Kidney tubule cell (primary cell): Measurements from ENCODE around the gene SMARCC1.

Experiments
- DNase-seq: peaks from one replicate; pipeline ENCODE4 v3.0.0-alpha.2; 2018; ENCODE audit warnings: low spot score

The SMARCC1 gene

DNA sequence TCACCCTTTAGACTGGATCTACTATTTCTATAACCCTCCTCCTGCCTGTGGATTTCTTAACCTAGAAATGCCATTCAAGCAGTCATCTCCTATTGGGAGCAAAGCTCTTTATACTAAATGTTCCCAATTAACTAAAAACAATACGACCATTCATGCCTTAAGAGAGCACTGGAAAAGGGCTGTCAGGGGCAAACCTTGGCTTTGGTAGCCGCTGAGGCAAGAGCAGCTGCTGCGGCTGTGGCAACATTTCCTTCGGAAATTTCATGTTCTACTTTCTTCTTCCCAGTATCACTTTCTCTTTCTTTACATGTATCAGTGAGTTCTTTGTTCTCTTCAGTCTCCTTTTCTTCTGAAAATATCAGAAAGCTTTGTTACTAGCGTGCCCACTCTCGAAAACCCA lies 146.7 kb downstream of the SMARCC1 start:
- no peak for DNase-seq

DNA sequence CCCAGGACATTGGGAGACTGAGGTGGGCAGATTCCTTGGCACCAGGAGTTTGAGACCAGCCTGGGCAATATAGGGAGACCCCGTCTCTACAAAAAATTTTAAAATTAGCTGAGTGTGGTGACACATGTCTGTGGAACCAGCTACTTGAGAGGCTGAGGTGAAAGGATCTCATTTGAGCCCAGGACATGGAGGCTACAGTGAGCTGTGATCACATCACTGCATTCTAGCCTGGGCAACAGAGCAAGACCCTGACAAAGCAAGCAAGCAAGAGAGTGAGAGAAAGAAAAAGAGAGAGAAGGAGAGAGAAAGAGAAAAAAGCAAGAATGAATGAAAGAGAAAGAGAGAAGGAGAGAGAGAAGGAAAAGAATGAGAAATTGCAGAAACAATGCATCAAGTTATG lies 150.9 kb downstream of the SMARCC1 start:
- no peak for DNase-seq

DNA sequence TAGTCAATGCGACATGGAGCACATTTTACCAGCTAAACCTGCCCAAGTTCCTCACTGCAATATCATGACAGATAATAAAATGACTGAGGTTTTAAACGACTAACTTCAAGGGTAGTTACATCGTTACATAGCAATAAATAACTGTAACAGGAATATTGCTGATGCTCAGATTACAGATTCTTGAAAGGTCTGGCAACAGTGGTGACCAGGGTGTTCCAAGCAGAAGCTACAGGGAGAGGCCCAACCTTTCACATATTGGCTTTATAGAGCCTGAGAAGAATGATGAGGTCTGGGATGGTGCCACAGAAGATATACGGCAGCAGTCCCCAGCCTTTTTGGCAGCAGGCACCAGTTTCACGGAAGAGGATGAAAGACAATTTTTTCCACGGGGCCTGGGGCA lies 151.9 kb downstream of the SMARCC1 start:
- DNase-seq = no peak

DNA sequence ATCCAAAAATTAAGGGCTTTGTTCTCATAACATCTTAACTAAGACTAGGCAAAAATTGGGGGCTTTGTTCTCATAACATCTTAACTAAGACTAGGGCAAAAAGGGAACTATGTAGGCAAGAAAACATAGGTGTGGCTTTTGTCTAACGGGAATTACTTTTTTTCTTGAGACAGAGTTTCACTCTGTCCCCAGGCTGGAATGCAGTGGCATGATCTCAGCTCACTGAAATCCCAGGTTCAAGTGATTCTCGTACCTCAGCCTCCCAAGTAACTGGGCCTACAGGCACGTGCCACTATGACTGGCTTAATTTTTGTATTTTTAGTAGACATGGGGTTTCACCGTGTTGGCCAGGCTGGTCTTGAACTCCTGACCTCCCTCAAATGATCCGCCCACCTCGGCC lies 153.3 kb downstream of the SMARCC1 start:
- no peak for DNase-seq

DNA sequence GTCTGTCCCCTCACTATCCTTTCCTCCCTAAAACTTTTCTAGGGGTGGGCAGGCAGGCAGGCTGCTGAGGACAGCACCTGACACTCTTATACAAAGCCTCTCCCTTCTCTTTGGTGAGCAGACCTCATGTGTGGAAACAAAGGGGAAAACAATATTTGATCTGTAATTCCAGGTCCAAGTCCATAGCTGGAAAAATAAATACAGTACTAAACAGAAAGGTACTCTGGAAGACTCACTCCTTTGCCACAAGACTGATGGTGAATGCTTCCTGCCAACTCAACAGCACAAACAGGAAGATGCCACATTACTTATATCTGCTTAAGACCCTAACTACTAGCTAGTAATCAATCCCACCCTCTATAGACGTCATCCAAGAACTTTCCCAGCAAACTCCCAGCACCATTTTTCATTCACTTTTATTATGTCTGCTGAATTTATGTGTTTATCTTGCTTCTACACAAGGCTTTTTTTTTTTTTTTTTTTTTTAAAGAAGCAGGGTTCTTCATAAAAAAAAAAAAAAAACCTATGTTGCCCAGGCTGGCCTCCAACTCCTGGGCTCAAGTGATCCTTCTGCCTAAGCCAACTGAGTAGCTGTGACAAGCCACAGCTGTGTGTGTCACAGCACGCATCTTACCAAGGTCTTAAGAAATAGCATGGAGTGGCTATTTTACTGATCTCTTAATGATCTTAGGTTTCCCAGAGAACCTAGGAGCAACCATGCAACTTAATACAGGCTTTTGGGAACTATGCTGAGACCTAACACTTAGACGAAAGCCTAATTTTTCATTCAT lies 158.8 kb downstream of the SMARCC1 start:
- no peak for DNase-seq

DNA sequence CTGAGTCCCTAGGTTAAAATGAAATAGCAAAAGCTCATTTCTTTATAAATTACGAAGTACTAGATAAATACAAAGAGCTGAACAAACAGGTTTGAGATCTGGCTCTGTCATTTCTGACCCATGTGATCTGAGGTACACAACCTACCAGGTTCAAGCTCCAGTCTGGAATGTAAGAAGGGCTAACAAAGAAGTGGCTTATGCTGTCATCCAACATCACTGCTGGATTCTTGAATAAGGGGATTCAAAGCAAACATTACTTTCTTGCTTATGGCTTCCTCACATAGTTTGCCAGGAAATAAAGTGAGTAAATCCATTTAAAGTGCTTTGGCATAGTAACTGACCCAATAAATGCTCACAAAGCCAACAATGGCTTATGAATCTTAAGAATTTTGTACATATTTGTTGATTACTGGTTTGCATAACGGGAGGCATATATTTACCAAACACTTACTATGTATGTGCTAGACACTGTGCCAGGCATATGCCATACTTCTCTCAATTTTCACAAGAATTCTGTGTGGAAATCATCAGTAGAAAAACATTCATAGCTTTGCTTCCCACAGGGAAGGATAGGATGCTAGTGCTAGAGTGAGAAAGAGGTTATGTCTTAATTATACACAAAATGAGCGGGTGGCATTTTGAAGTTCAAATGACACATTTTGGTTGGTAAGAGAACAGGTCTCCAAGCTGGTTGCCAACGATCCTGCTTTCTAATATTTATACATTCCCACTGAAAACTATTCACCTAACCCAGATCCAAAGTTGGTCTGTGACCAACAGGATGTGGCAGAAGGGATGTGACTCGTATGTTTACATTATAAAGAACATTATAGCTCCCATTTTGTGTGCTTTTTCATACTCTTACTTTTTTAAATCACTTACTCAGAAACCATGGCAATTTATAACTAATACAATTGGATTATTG lies 164.3 kb downstream of the SMARCC1 start:
- peak; percentile 60 for DNase-seq

DNA sequence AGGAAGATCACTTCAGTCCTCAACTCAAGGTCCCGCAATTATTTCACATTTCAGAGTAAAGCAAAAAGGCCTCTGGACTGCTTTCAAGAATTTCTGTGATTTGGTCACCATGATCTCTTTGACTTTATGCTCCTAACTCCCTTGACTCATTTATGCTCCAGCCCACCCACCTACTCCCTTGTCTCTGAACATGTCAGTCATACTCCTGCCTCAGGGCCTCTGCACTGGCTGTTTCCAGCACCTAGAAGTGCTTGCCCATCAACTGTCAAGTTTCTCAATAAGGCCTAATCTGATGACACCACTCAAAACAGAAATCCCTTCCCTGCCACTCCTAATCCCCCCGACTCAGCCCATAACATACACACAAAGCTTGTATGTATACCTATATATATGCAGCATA lies 166.9 kb downstream of the SMARCC1 start:
- no peak for DNase-seq

DNA sequence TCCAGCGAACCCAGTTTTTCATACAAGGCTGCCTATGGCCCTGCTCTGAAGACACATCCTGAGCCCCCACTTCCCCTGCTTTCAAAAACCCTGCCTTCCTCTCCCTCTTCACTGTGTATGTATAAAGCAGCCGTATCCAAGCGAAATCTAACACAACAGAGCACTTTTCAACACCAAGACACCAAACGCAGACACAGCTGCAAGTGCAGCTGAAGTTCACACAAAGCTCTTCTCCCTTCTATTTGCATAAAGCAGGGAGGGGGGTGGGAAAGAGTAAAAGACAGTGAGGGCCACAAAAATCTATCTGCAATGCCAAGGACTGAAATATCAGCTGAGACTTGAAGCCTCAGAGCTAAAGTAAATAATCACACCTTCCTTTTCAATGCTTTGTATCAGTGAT lies 168.0 kb downstream of the SMARCC1 start:
- DNase-seq = no peak

DNA sequence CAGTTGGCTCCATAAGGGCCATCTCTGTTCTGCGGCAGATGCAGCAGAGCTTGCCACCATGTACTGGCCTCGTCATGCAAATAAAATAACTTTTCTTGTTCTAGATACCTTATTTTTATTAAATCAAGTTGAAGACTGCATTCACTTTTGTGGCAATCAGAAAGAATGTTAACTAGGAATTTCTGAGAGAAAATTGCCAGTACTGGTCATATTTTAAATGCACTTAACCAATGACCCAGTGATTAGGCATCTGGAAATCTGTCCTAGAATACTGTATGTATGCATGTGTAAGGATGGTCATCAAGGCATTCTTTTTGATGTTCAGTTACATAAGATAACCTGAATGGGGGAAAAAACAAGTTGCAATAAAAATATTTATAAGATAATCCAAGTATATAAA lies 168.8 kb downstream of the SMARCC1 start:
- no peak for DNase-seq

DNA sequence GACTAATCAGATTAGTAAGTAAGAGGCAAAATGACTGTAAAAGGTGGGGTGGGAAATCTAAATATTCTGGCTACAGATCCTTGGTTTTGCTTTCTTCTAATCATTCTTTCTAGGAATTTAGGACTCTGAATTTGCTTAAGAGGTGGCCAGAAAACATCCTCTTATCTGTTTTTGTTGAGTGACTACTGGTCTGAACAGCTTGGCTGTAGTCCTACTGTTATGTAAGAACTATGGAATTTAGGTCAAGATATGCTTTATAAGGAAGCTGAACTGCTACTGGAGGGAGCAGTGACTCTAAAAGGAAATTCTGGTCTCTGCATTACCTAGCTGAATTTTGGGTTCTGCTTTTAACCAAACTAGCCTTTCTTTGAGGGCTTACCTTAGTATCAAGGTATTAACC lies 169.5 kb downstream of the SMARCC1 start:
- DNase-seq = peak; percentile 76

DNA sequence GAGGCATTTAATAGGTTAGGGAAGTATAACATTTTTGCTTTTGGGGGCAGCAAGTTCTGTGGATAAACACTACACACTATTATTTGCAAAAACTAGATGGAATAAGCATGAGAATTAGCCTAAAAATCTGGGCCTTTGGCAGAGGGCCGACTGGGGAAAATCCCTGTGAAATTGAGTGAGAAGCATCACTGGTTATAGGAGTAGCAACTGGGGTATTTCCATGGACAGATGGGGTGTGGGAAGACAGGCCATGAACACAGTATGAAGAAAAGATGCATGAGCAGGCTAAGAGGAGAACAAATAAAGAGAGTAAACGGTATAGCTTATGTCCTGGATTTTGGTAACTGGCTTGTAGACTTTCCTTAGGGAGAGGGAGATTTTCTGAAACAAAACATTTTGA lies 170.1 kb downstream of the SMARCC1 start:
- DNase-seq = no peak

DNA sequence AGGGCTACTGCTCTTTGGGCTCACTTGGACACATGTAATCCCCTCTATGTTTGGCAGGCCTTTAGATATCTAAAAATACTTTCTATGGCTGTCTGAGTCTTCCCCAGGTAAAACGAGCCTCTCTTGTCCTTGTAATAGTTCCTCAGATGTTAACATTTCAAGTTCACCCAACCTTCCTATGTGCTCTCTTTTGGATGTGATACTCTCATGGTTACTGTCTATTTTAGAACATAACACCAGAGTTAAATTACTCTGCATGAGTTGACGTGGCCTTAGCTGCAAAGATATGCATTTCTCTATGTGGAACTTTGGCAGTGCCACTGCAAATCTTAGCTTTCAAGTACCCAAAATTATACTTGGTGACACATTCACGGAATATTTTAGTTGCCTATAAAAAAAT lies 171.1 kb downstream of the SMARCC1 start:
- no peak for DNase-seq

DNA sequence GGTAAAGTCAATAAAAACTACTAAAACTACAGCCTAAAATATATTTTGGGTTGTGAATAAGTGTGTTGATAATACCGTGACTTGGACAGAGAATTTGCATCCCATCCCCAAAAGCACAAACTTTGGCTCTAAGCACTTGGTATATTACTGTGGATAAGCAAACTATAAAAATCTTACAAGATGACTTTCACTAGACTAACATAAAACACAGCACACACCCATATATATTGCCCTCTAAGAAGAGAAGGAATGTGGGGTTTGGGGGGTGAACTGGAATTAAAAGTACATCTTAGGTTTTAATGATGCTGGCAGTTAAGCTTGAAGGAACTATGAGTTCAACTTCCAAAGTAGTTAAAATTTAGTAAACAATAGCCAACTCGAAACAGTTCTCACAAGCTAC lies 174.4 kb downstream of the SMARCC1 start:
- DNase-seq = no peak

DNA sequence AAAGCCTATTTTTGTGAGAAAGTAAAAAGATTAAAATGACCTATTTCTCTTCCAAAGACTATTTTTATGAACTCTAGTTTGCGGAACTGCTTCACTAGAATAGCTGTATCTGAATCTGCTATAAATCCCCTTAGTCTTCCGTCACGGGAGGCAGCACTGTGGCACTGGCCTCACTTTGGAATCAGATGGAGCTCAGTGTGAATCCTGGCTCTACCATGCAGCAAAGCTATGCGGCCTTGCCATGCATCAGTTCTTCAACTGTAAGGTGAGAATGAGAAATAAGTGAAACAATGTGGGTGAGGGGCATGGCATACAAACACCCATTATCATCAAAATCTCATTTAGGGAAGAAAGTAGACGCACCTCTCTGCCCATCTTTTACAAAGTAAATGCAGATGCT lies 175.5 kb downstream of the SMARCC1 start:
- DNase-seq = no peak

DNA sequence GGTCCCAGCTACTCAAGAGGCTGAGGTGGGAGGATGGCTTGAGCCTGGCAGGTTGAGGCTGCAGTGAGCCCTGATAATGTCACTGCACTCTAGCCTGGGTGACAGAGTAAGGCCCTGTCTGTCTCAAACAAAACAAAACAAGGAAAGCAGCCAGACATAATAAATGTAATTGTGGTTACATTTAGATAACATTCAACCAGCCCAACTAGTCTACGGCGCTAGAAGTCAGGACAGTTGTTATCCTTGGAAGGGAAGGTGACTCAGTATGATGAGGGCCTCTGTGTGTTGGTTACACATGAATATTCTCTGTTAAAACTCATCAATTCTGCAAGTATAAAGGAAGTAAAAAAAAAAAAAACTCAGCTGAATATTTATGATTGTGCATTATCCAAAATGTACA lies 176.0 kb downstream of the SMARCC1 start:
- DNase-seq = peak; percentile 88

DNA sequence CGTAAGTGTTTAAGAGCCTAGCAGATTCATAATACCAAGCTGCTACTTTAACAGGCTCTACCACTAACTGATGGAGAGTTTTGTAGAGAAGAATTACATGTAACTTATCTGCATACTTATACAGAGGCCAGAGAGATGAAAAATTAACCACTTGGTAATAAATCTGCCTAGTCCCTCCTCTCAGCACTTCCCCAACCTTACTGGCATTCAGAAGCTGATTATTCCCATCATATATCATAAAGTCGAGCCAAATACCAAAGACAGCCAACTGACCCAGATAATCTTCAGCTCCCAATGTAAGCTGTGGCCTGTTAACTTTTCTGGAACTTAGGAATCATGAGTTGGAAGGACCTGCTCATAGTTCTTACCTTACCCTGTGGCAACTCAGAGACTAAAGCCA lies 177.5 kb downstream of the SMARCC1 start:
- no peak for DNase-seq

DNA sequence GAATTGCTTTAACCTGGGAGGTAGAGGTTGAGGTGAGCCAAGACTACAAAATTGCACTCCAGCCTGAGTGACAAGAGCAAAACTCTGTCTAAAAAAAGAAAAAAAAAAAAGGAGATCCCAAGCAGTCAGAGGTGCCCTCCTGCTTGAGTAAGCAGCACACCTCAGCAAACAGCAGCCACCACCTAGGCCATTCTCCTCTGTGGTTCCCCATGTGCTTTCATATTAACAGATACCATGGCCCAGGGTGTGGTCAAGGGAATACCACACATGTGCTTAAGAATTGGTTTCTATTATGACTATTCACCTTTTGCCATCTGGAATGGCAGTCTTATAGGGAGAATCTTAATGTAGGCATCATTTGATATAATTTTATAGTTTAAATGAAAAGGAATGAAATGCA lies 178.4 kb downstream of the SMARCC1 start:
- DNase-seq = peak; percentile 62

DNA sequence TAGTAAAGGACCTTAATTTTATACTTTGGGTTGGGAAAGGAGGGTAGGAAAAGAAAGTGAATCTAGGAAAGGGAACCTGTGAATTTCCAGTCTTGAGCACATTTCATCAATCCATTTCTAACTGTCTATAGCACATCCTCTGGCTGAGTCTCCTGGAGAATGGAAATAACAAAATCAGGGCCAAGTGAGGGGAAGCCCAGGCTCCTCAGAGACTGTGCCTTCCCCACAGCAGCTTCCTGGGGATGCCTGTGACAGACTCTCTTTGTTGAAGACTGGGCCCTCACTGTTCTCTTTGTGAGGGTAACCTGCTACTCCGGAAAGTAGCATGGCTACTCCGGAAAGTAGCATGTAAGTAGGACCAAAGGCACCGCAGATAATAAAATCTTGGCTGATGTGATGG lies 180.4 kb downstream of the SMARCC1 start:
- no peak for DNase-seq

DNA sequence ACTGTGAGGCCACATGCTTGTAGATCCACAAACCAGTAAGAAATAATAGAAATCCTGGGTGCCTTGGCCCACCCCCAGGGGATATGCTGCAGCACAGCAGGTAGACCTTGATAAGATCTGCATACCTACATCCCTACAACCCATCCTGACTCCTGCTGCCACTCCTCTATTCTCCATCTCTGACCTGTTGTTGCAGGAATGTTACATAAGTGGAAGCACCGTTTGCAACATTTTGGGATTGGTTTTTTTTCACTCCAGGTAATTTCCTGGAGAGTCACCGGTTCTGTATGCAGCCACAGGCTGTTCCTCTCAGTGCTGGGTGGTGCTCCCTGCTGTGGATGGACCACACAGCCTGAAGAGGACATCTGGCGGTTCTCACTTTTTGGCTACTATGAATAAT lies 186.9 kb downstream of the SMARCC1 start:
- DNase-seq = no peak

DNA sequence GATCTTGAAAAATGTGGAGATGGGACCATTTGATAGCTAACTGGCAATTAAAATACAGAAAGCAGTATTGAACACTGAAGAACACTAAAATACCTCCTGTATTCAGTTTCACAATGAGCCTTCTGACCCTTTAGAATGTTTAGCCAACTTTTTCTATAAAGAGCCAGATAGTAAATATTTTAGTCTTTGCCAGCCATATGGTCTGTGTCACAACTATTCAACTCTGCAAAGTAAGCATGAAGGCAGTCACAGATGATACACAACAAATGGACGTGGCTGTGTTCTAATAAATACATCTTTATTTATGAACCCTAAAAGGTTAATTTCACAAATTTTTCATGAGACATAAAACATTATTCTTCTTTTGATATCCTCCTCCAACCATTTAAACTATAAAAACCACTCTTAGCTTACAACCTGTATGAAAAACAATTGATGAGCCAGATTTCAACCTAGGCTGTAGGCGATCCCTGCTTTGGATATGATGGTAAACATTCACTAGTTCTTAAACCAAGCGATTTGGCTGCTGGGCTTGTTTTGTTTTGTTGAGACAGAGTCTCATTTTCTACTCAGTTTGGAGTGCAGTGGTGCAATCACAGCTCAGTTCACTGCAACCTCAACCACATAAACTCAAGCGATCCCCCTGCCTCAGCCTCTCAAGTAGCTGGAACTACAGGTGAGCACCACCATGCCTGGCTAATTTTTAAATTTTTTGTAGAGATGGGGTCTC lies 189.5 kb downstream of the SMARCC1 start:
- no peak for DNase-seq

DNA sequence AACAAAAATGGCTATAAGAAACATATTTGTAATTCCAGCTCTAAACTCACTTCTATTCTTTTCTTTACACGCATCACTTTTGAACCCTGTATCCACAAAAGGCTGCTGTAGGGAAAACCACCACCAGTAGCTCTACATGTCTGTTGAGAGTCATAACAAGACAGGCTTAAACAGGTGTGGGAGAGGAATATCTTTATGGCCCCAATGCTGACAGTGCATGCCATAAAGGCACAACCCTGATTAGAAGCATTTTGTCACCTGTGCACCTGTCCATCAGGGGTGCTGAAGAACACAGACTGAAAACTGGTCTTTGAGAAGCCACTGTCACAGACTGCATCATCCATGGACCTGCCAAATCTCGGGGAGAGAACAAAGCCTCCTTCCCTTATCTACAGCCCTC lies 191.5 kb downstream of the SMARCC1 start:
- no peak for DNase-seq

DNA sequence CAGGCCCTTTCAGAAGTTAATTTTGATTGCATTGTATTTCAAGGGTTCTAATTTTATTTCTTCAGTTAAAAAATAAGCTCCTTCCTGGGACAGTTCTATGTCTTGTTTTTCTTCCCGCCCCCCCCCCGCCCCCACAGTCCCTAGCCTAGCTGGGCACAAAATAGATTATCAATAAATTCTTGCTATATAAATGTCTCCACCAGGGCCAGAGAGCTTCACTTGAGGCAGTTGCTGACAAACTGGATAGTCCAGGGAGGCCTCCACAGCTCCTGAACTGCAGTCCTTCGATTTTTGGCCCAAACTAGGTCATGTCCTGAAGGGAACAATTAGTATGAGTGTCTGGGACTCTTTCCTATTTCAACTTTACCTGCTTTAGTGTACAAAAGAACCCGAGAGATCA lies 193.1 kb downstream of the SMARCC1 start:
- DNase-seq = no peak

DNA sequence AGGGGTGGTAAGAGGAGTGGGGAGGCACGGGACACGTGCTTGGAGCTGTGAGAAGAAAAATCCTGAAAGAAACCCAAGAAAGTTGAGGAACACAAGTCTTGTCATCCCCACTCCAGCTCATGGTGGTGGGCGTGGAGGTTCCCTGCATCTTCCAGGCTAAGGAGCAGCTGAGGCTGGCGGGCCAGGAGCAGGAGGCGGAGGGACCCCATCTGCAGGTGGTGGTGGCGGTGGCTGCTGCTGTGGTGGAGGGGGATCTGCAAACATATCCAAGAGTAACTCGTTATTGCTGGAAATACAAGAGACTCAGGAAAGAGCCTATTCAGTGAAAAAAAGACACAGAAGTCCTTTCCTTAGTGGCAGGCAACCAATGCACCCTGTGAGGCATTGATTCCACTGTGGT lies 193.6 kb downstream of the SMARCC1 start:
- DNase-seq = no peak
